NCI-H1694 treated with DMSO at 0.1 percent for 48 hours (cell line): ENCODE results near the gene MAP9.
"Not testable (repeated sequence)": the region's sequence is repeated elsewhere in the genome, so short reads cannot be mapped to it uniquely, and the experiment has no call there.

Experiments used
- DNase-seq: peaks from one replicate; lab custom pipeline; 2025; lab: John Stamatoyannopoulos, UW

Gene MAP9

GRCh38 chr4:155342142-155342541 is 34.6 kb downstream of the MAP9 start:
- no peak for DNase-seq

GRCh38 chr4:155339999-155340398 is 36.8 kb downstream of the MAP9 start:
- no peak for DNase-seq

GRCh38 chr4:155339588-155339987 is 37.2 kb downstream of the MAP9 start:
- DNase-seq: no peak

GRCh38 chr4:155338196-155338595 is 38.6 kb downstream of the MAP9 start:
- DNase-seq: no peak

GRCh38 chr4:155336242-155336641 is 40.5 kb downstream of the MAP9 start:
- no peak for DNase-seq

GRCh38 chr4:155331478-155331877 is 45.3 kb downstream of the MAP9 start:
- DNase-seq: no peak

- DNase-seq: no peak
Measured at GRCh38 chr4:155322782-155323181, 54.0 kb downstream of the MAP9 start.

GRCh38 chr4:155321006-155321405 is 55.8 kb downstream of the MAP9 start:
- no peak for DNase-seq

- DNase-seq: no peak
Measured at GRCh38 chr4:155319516-155319915, 57.2 kb downstream of the MAP9 start.

GRCh38 chr4:155312027-155312426 is 64.7 kb downstream of the MAP9 start:
- DNase-seq: not testable (repeated sequence)

- DNase-seq: no peak
Measured at GRCh38 chr4:155307731-155308277, 69.0 kb downstream of the MAP9 start.

GRCh38 chr4:155305619-155306018 is 71.1 kb downstream of the MAP9 start:
- no peak for DNase-seq

- no peak for DNase-seq
Measured at GRCh38 chr4:155304375-155304774, 72.4 kb downstream of the MAP9 start.

- DNase-seq: no peak
Measured at GRCh38 chr4:155299103-155299502, 77.7 kb downstream of the MAP9 start.
